Left cardiac atrium (tissue), 4 donors: ENCODE measurements around the gene TRIM27. TPM values are rescaled to one million over a fixed set of nuclear protein-coding genes. Genes with fewer than 3 reads are reported as not detected.

Source experiments
- ATAC-seq, 2 donors: fragments of 200-7000 bp; cut with Tn5 transposase; one replicate each; pipeline ENCODE4 v1.9.1; 2020; ENCODE audit warnings: mild to moderate bottlenecking in 2 of 2, moderate library complexity in 2 of 2
- DNase-seq: peaks from one replicate; pipeline ENCODE4 v3.0.0-alpha.2; 2020
- intact Hi-C, 2 donors: fragments of 100-400 bp; cut with DNase I; formaldehyde crosslinking; loops; one replicate each; pipeline versions ENCODE4 v1.14.1 to v1.15.1; 2022 to 2023
- total RNA-seq, 2 donors: library from RNA; stranded (reverse); fragmentation: NEBNext Ultra II Directional; extraction: Animal tissue kit (Norgen Biotek cat#: 25700); gene quantifications; one replicate each; pipeline ENCODE4 v1.2.1, GENCODE V29; 2021
- donor health status: DM: no; HTN: yes; CAD: no.
- donor health status: DM: no; HTN: yes; CAD: no; lungs with severe emphysema.
- donor health status: DM: yes; HTN: yes; CAD: no.
- donor health status: Dilated cardiomyopathy.

The TRIM27 gene
- total RNA-seq, 2 donors from 2014 or later: 20.7 to 25.3 TPM

DNA sequence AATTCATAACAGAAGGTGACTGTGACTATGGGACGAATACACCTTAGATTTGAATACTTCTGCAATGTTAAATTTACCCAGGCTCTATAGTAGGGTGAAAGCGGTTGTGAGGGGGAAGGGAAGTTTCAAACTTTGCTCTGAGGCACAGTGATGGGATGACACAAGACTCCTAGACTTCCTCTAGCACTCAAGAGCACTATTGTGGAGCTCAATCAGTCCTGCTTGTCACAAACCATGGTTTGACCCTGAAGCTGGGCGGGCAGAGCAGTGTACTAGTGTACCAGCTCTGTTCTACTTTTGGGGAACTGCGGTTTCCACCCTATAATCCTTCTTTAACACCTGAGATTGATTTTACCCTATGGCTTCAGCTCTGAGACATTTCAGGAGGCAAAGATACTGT is 17.1 kb downstream of the TRIM27 start:
- no peak for DNase-seq
- ATAC-seq: no peak
- intact Hi-C loops: no loop called here

DNA sequence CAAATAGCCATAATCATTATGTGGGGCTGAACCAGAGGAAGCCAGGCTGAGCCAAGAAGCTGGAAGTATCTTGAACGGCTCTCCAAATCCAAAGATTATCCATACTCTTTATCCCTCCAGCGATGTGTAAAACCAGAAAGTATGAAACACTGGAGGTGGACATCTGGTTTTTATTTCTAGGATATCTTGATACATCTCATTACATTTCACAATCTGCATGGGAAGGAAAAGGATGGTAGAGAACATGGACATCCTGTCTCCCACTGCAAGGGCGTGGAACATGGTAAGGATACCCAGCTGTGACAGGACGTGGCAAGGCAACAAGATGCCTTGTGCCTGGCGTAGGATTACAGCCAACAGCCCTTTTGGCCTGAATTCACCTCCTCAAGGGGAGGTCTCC is 20.1 kb downstream of the TRIM27 start:
- ATAC-seq: no peak
- intact Hi-C loops: no loop called here
- no peak for DNase-seq

DNA sequence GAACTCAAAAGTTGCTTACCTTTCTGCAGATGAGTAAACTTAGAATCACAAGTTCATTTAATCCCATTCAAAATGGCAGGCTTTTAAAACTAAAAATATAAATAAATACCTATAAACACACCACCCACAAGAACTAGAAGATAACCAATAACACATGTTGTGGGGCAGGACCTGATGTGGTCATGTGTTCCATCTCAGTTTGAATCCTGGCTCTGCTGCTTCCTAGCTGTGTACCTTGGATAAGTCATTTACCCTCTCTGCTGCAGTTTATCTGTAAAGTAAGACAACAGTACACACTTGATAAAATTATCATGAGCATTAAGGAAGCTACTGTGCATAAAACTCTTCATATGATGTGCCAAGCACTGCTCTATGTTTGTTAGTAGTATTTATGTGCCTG is 22.0 kb downstream of the TRIM27 start:
- no peak for DNase-seq
- intact Hi-C loops: no loop called here
- ATAC-seq: no peak

DNA sequence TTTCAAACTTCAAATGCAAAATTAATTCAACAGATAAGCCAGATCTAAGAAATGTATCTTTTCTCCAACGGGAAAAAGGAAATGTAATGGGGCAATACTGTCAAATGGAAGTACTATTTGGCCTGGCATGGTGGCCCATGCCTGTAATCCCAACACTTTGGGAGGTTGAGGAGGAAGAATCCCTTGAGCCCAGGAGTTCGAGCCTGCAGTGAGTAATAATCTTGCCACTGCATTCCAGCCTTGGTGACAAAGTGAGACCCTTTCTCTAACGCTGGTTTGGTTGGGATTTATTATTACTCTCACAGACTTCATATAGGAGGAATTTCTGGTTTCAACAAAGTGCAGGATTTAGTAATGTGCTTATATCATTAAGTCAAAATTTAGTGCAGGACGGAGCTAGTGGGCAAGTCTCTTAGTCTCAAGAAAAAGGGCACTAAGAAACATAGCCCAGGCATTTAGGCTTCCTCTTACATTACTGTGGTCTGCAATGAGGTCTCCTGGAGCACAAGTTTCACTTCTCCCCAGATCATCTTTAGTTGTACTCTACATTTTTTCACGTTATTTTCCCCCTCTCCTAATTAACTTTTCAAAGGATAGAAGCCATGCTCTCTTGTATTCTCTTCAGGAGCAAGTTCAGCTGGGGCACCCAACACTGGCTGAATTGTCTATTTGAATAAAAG is 23.1 kb downstream of the TRIM27 start:
- ATAC-seq (no peak), DNase-seq (no peak)
- intact Hi-C loops: no loop called here

DNA sequence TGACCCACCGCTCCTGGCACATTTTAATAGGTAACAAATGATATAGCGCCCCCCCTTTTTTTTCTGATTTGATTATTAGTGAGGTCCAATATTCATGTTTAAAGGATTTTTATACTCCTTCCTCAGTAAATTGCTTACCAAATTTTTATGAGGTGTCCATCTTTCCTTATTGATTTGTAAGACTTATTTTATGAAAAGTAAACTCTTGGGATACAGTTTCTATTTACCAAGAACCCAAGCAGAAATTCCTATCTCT is 25.1 kb downstream of the TRIM27 start:
- no peak for ATAC-seq
- intact Hi-C loops: loop anchor here in 1 of 2 donors (5.0 kb wide), 2 partner anchors 44 to 61 kb away; no protein-coding TSS in a partner anchor
- DNase-seq: no peak

DNA sequence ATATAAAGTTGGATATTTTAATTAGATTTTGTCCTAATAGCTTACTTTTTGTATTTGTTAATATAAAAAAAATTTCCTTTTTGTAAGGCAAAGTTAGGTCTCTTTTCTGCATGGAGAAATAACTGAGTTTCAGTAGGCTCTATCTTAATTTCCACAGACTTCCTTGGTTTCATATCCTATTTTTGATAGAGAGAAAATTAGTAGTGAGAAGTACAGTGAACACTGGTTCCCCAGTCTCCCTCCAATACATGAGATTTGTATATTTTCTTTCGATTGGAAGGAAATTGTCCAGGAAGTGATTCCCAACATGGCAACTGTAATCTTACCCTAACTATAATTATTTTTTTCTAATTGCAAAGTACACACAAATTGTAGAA is 26.4 kb downstream of the TRIM27 start:
- ATAC-seq (no peak), DNase-seq (no peak)
- intact Hi-C loops: loop anchor here in 1 of 2 donors (5.0 kb wide), 2 partner anchors 45 to 60 kb away; no protein-coding TSS in a partner anchor

DNA sequence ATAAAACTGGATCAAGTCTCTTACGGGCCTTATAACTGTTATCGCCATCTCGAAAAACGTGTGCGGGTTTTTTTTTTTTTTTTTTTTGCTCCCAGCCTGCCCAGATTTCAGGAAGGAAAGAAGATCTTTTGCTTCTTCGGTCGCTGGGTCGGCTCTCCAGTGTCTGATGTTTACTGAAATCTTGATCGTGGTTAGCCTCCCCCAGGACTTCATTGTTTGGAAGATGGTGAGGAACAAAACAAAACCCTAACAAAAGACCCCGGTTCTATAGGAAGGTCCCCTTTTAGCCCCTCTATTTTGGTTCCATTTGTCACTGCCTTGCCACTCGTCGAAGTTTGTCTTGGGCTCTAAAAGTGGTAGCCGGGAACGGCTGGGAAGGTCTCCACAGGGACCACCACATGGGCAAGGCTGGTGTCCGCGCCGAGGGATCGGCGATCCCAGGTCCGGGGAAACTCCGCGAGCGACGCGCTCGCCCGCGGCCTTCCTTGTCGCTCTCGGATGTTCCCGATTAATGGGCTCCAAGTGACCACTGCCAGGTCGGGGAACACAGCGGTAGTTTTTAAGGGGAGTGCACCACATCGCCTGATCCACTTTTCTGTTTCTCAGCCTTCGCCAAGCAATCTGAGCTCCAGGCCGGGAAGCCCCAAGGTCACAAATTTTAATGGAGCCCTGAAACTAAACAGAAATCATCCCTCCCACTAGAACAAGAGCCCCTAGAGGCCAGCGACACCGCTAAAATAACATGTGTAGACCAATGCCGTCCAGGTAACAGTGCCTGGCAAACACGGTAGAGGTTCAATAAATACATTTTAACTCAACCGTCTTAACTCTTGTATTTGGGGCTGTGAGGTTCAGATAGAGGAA is 27.0 kb downstream of the TRIM27 start:
- DNase-seq (peak; percentile 55), ATAC-seq (peak; percentile 31 to 47)
- intact Hi-C loops: loop anchor here in 1 of 2 donors (5.0 kb wide), 2 partner anchors 46 to 59 kb away; no protein-coding TSS in a partner anchor

DNA sequence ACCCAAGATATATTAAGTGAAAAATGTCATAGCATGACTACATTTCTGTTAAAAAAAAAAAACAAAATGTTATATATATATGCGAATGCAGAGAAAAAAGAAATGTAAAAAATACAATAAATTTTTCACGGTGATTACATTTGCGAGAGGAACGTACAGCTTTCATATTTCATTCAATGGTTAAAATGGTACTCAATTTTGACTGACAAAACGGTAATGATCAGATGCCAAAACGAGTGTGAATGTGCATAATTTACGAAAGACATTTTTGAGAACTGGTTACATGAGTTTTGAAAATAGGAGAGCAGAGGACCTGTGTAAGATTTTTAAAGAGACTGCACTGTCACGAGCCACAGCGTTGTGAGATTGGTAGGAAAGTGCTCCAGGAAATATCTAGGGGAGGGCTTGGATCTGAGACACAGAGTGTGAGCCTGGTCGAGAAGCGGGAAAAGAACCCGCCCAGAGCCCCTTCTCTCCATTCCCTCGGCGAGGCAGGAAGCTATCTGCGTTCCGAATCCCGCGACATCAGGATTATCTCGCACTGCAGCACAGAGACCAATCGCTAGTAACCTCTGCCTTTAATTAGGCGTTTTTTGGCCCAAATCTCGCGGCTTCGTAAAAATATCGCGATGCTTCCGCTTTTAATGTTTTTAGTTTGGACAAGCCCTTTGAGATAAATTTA is 28.5 kb downstream of the TRIM27 start:
- peak; percentile 89 to 93 for ATAC-seq
- DNase-seq: peak; percentile 93
- intact Hi-C loops: loop anchor here in 1 of 2 donors (5.0 kb wide), 2 partner anchors 47 to 58 kb away; no protein-coding TSS in a partner anchor

DNA sequence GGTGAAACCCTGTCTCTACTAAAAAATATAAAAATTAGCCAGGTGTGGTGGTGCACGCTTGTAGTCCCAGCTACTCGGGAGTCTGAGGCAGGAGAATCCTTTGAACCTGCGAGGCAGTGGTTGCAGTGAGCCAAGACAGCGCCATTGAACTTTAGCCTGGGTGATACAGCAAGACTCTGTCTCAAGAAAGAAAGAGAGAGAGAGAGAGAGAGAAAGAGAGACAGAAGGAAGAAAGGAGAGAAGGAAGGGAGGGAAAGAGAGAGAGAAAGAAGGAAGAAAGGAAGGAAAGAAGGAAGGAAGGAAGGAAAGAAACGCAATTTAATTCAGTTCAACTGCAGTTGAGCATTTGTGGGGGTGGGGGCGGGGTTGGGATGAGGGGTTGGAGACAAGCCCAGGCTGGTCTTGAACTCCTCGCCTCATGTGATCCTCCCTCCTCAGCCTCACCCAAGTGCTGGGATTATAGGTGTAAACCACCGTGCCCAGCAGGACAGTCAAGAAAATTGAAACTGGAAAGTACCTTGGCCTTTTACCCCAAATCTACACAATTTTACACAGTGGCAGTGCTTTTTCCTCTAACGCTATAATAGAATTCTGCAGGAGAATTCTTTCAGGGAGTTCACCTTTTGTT is 30.5 kb downstream of the TRIM27 start:
- no peak for DNase-seq
- intact Hi-C loops: no loop called here
- ATAC-seq: no peak

DNA sequence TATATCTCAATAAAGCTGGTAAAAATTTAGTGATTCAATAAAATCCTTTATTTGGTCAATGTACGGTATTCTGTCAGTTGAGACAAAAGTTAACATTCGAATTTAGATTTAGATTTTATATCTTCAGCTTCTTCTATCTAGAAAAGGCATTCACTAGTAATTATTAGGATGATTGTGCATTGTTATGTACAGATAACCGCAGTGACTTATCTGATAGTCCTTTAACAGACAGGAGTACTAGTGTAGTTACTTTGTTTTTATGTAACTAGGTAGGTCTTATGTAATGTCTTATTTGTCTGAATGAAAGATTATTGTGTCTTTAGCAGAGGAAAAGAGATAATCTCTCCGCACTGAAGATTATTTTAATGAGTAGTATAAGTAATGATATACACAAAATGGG is 31.3 kb downstream of the TRIM27 start:
- intact Hi-C loops: no loop called here
- no peak for ATAC-seq

DNA sequence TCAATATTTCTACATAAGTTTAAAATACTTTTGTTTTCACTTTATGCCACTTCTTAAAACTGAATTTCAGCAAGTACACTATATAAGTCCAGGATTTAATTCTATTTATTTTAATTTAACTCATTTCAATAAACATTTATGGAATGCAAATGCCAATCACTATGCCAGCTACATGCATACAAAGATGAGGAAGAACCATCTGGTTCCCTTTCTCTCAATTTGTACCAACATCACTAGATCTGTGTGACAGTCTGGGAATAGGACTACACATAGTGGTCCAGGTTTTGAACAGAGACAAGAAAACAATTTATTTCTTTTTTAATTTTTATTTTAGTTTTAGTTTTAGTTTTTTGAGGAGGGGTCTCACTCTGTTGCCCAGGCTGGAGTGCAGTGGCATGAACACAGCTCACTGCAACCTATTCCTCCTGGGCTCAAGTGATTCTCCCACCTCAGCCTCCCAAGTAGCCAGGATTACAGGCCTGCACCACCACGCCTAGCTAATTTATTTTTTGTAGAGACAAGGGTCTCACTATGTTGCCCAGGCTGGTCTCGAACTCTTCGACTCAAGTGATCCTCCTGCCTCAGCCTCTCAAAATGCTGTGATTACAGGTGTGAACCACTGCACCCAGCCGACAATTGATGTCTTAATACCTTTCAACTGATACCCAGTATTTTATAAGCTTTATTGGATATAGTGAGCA is 35.8 kb downstream of the TRIM27 start:
- intact Hi-C loops: loop anchor here in 1 of 2 donors (10.0 kb wide), 1 partner anchor 87 kb away; no protein-coding TSS in a partner anchor
- ATAC-seq: no peak
- DNase-seq: no peak

More for the DNA sequence above, 31.3 kb downstream of the TRIM27 start:
- DNase-seq: no peak

DNA sequence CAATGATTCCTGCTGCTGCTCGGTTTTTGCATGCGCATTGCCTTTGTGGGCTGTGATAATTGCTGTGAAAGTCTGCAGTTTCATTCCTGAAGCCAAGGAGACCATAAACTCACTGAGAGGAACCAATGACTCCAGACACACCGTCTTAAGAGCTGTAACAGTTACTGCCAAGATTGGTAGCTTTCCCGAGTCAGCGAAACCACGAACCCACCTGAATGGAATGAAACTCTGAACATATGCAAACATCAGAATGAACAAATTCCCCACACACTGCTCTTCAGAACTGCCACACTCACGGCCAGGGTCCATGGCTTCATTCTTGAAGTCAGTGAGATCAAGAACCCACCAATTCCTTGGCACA is 37.7 kb downstream of the TRIM27 start:
- no peak for DNase-seq
- intact Hi-C loops: loop anchor here in 1 of 2 donors (10.0 kb wide), 1 partner anchor 89 kb away; no protein-coding TSS in a partner anchor
- no peak for ATAC-seq

DNA sequence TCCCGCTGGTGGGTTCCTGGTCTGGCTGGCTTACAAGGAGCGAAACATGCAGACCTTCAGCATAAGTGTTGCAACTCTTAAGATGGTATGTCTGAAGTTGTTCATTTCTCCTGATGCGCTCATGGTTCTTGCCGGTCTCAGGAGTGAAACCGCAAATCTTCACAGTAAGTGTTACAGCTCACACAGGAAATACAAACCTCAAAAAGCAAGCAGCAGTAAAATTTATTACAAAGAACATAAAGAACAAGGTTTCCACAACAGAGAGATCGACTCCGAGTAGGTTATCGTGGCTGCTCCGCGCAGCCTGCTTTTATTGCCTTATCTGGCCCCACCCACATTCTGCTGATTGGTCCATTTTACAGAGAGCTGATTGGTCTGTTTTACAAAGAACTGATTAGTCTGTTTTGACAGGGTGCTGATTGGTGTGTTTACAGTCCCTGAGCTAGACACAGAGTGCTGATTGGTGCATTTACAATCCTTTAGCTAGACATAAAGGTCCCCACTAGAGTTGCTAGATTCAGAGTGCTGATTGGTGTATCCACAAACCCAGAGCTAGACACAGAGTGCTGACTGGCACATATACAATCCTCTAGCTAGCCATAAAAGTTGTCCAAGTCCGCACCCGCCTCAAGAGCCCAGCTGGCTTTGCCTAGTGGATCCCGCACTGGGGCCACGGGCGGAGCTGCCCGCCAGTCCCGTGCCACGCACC is 39.2 kb downstream of the TRIM27 start:
- intact Hi-C loops: loop anchor here in 1 of 2 donors (10.0 kb wide), 1 partner anchor 90 kb away; no protein-coding TSS in a partner anchor
- ATAC-seq (peak in 1 of 2 donors; percentile 36), DNase-seq (no peak)

DNA sequence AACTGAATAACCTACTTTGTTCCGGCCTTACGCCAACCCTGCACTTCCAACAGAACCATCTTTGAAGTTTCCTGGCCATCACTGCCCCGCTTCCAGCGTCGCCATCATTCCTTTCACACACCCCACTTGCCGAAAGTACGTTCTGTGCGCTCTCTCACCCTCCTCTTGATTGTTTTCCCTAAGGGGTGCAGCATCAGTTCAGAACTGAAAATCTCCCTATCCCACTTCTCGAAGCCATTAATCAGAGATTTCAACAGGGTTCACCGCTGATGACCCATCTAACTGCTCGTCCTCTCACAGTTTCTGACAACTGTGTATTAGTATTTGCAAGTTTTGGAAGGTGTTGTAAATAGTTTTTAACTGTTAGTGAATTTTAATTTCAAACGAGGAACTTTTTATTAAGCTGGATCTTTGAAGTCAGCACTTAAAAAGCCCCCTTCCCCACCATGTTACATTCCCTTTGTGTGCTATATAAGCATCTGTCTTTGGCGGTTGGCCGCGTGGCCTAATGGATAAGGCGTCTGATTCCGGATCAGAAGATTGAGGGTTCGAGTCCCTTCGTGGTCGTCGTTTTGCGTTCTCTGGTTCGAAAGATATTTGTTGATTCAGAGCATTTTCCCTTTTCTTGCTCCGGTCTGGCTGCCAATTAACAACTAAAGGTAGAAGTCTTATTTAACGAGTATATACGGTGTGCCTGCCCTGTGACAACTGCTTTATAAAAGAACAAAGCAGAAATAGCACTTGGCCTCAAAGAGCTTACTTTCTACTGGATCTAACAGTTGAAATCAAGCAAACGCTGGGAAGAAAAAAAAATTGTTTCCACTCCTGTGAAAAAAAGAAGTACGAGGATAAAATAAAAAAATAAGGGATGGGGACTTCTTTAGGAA is 42.6 kb downstream of the TRIM27 start:
- ATAC-seq: peak; percentile 86 to 88
- intact Hi-C loops: loop anchor here in 1 of 2 donors (10.0 kb wide), 1 partner anchor 94 kb away; no protein-coding TSS in a partner anchor
- DNase-seq: peak; percentile 68

DNA sequence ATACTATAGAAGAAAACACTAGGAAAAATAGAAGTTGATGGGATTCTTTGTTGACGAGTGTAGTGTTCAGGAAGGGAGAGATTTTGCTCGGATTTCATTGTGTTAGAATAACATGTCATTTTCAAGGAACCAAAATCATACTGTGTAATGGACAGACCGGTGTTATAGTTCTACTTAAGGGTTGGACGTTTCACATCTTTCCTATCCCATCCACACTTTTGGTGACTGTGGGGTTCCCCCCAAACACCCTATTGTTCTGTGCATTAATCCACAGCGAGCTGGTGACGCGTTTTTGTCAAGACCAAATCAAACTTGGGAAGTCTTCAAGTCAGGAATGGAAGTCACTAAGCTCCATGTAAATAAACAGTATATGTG is 43.3 kb downstream of the TRIM27 start:
- intact Hi-C loops: loop anchor here in 1 of 2 donors (10.0 kb wide), 1 partner anchor 94 kb away; no protein-coding TSS in a partner anchor
- DNase-seq: no peak
- ATAC-seq: no peak

DNA sequence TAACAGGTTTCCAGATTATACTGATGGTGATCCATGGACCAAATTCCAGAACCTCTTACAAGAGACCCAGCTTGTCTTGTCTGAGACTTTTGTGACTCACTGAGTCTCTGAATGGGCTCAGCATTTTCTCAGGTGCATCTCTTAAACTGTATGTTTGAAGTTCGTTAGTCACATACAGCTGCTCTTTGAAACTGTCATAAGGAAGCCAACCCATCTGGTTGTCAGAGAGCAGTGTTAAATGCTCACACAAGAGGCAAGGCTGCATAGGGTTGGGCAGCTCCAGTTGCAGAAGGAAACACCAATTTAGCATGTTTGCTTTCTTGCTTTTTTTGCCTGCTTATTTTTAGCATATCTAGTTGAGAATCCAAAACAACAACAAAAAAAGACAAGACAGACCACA is 47.1 kb downstream of the TRIM27 start:
- intact Hi-C loops: no loop called here
- DNase-seq: no peak
- no peak for ATAC-seq

DNA sequence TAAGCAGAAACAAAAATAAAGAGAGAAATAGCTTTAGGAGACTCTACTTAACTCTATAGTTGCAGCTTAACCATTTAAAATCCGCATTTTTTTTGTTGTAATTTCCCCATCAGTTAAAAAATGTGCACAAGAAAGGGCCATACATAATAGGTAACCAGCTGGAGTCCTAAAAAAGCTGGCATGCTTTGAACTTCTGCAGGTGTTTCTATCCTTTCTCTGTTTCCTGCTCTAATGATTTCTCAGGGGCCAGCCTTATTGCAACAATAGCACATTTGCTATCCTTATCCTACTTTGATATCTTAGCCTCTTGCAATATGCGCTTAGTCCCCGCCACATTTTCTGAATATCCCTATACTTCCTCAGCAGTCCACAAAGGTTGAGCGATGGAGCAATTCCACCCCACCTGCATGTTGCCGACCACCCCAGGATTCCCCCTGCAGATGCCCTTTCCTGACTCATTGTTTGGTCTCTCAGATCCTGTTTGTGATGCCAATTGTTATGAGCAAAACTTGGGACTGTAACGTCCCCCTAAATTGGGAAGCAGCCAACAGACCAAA is 48.5 kb downstream of the TRIM27 start:
- DNase-seq (no peak), ATAC-seq (no peak)
- intact Hi-C loops: no loop called here
